ENCODE results near the gene SNX18. TPM values are rescaled to one million over a fixed set of nuclear protein-coding genes. Genes with fewer than 3 reads are reported as not detected.

SNX18 gene
- polyA plus RNA-seq, 4 donors: 3.4 to 28.7 (median 8.1) TPM

Other genes starting within 250 kb of the SNX18 start
- 10 to 100 TPM; 16.5 to 61.9 (median 20.5) TPM for gene ARL15, start 207.2 kb upstream of the SNX18 start, polyA plus RNA-seq
- 1 to 10 TPM in 1 of 4 donors, under 1 TPM in 2, not detected in 1; 0.13 to 2.7 (median 0.55) TPM for gene HSPB3, start 62.1 kb upstream of the SNX18 start, polyA plus RNA-seq

Data from small intestine (tissue), 4 donors.